Thyroid gland (tissue), 4 donors: ENCODE results near the gene POMGNT2.

Experiments
- POLR2A ChIP-seq, 2 donors: fragments of 450-650 bp; IDR thresholded peaks; one replicate each; pipeline ENCODE4 v1.6.1; 2017; ENCODE audit warnings: antibody characterized with exemption in 2 of 2, mild to moderate bottlenecking in 2 of 2, moderate library complexity in 1 of 2
- TF ChIP-seq, protein P1 (sequence below), 6 experiments: fragments of 200-600 bp in 3 of 6; fragments of 450-650 bp in 3 of 6; sonication (generic) in 3 of 6; IDR thresholded peaks; one replicate each; pipeline ENCODE4 v1.5.1; 2016 to 2019; ENCODE audit warnings: antibody characterized with exemption in 6 of 6, mild to moderate bottlenecking in 2 of 6, inconsistent platforms in 1 of 6, moderate library complexity in 1 of 6

DNA sequence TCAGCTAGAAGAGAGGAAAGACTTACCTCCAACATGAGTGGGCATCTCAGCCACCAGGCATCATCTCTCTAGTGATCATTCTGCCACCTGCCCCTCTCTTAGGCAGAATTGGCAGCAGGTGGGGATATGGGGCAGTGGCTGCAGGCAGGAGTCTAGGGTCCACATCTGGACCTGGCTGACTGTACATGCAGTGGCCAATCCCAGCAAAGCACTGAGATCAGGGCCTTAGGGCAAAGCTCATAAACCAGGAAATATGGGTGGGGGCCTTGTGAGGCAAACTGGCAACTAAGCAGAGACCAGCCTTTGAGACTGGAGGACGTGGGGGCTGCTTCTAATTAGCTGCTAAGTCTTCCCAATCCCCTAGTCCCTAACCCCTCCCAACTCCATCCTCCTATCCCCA lies 12.9 kb downstream of the POMGNT2 start:
- TF ChIP-seq, protein P1, sequence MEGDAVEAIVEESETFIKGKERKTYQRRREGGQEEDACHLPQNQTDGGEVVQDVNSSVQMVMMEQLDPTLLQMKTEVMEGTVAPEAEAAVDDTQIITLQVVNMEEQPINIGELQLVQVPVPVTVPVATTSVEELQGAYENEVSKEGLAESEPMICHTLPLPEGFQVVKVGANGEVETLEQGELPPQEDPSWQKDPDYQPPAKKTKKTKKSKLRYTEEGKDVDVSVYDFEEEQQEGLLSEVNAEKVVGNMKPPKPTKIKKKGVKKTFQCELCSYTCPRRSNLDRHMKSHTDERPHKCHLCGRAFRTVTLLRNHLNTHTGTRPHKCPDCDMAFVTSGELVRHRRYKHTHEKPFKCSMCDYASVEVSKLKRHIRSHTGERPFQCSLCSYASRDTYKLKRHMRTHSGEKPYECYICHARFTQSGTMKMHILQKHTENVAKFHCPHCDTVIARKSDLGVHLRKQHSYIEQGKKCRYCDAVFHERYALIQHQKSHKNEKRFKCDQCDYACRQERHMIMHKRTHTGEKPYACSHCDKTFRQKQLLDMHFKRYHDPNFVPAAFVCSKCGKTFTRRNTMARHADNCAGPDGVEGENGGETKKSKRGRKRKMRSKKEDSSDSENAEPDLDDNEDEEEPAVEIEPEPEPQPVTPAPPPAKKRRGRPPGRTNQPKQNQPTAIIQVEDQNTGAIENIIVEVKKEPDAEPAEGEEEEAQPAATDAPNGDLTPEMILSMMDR (IDR thresholded peaks at IDR 0.05), result no peak
- TF ChIP-seq POLR2A (IDR thresholded peaks at IDR 0.05), result no peak
